GM23248 (cell line): Measurements from ENCODE around the gene MAGEB2. TPM values are rescaled to one million over a fixed set of nuclear protein-coding genes. Genes with fewer than 3 reads are reported as not detected.

Experiments used
- DNase-seq: peaks from one replicate; pipeline ENCODE4 v3.0.0-alpha.2; 2015
- H2AFZ ChIP-seq: fragments of 200-600 bp; sonication (generic); 2 replicates; pipeline ENCODE4 v1.6.1; 2016; ENCODE audit warnings: antibody characterized with exemption
- H3F3A ChIP-seq: fragments of 200-600 bp; sonication (generic); 2 replicates; pipeline ENCODE4 v1.6.1; 2016; ENCODE audit warnings: mild to moderate bottlenecking, antibody characterized with exemption, mixed run types; ENCODE audit not compliant: insufficient read depth
- H3K27ac ChIP-seq: fragments of 200-600 bp; sonication (generic); 2 replicates; pipeline ENCODE4 v1.5.1; 2016; ENCODE audit warnings: mild to moderate bottlenecking
- H3K27me3 ChIP-seq: fragments of 200-600 bp; sonication (generic); replicated peaks from 2 replicates; pipeline ENCODE4 v1.6.1; 2016; ENCODE audit warnings: mild to moderate bottlenecking; ENCODE audit not compliant: insufficient read depth
- H3K36me3 ChIP-seq: fragments of 200-600 bp; sonication (generic); 2 replicates; pipeline ENCODE4 v1.6.1; 2016; ENCODE audit warnings: low read depth, mild to moderate bottlenecking
- H3K4me1 ChIP-seq: fragments of 200-600 bp; sonication (generic); 2 replicates; pipeline ENCODE4 v1.6.1; 2016; ENCODE audit warnings: mild to moderate bottlenecking; ENCODE audit not compliant: insufficient read depth
- H3K4me2 ChIP-seq: fragments of 200-600 bp; sonication (generic); one replicate; pipeline ENCODE4 v1.6.1; 2016; ENCODE audit warnings: mild to moderate bottlenecking; ENCODE audit not compliant: unreplicated experiment
- H3K4me3 ChIP-seq: fragments of 200-600 bp; sonication (generic); 2 replicates; pipeline ENCODE4 v1.5.1; 2016; ENCODE audit warnings: mild to moderate bottlenecking
- H3K79me2 ChIP-seq: fragments of 200-600 bp; sonication (generic); 2 replicates; pipeline ENCODE4 v1.6.1; 2016; ENCODE audit warnings: mild to moderate bottlenecking; ENCODE audit not compliant: insufficient read depth
- H3K9ac ChIP-seq: fragments of 200-600 bp; sonication (generic); 2 replicates; pipeline ENCODE4 v1.6.1; 2016; ENCODE audit warnings: mild to moderate bottlenecking
- H3K9me2 ChIP-seq: fragments of 200-600 bp; sonication (generic); 2 replicates; pipeline ENCODE4 v1.6.1; 2016; ENCODE audit warnings: mixed run types, mild to moderate bottlenecking, moderate library complexity; ENCODE audit not compliant: insufficient read depth
- H3K9me3 ChIP-seq: fragments of 200-600 bp; sonication (generic); one replicate; pipeline ENCODE4 v1.6.1; 2017; ENCODE audit warnings: low read depth
- H4K20me1 ChIP-seq: fragments of 200-600 bp; sonication (generic); 2 replicates; pipeline ENCODE4 v1.6.0; 2016; ENCODE audit not compliant: insufficient read depth
- EZH2 ChIP-seq: fragments of 200-600 bp; sonication (generic); IDR thresholded peaks from 2 replicates; pipeline ENCODE4 v1.6.1; 2018; ENCODE audit warnings: antibody characterized with exemption, mild to moderate bottlenecking; ENCODE audit not compliant: insufficient read depth, poor library complexity, severe bottlenecking
- EZH2phosphoT487 ChIP-seq: fragments of 200-600 bp; sonication (generic); IDR thresholded peaks from 2 replicates; pipeline ENCODE4 v1.6.1; 2018; ENCODE audit warnings: antibody characterized with exemption, moderate library complexity, mild to moderate bottlenecking, low read depth; ENCODE audit not compliant: insufficient read depth
- WGBS, 2 experiments: methylation state at CpG; one replicate each; pipeline ENCODE4 v1.1.6; 2015 to 2017; ENCODE audit warnings: low lambda C conversion rate in 2 of 2, low coverage in 1 of 2; ENCODE audit errors: missing lambda C conversion rate in 2 of 2; 5-methylcytosine and 5-hydroxymethylcytosine counted together
- in situ Hi-C: fragments of 300-500 bp; cut with MboI; formaldehyde crosslinking; loops from 2 replicates; pipeline ENCODE4 v1.15.0; 2020
- polyA plus RNA-seq: library from polyadenylated mRNA; unstranded; fragments of >200 nt; fragmentation: Nextera tagmentation; extraction: Ambion mirVana; gene quantifications from 2 replicates; pipeline ENCODE4 v1.2.1, GENCODE V29; 2016
- total RNA-seq: library from RNA; depleted of rRNA; stranded (reverse); fragments of >200 nt; shearing (Covaris generic); gene quantifications from 2 replicates; pipeline ENCODE4 v1.2.3, GENCODE V29; 2014

MAGEB2 gene
- total and polyA plus RNA-seq, 2 experiments from 2014 or later: not detected

DNA sequence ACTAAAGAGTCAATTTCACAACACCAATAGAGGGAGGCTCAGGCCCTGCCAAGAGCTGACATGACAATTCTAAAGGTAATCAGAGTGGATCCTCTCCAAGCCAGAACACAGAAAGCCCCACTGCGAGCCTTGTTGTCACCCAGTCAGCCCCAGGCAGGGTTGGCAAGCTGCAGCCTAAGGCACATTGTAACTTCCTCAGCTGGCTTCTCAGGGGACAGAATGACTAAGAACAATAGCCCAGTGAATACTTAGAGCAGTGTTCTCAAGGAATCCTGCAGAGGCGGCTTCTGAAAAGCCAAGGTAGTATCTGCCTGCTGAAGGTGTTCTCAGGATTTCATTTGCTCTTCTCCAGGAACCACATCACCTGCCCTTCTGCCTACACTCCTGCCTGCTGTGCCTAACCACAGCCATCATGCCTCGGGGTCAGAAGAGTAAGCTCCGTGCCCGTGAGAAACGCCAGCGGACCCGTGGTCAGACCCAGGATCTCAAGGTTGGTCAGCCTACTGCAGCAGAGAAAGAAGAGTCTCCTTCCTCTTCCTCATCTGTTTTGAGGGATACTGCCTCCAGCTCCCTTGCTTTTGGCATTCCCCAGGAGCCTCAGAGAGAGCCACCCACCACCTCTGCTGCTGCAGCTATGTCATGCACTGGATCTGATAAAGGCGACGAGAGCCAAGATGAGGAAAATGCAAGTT is 26.5 kb downstream of the MAGEB2 start, which contains the start of gene MAGEB4:
TSS of gene MAGEB4 (plus strand) at position 277 of the 692 bp plus-strand sequence. CDS start at position 413, 136 bp downstream.
- Histone ChIP-seq H3F3A (no peaks in the 10 kb centered on the region), H3K36me3 (no peaks in the 10 kb centered on the region), H4K20me1 (no peaks in the 10 kb centered on the region), H3K27ac (no peak within 1 kb of the TSS), H3K4me1 (no peaks in the 10 kb centered on the region), H3K9ac (no peak within 1 kb of the TSS), H3K27me3 (no peaks in the 10 kb centered on the region), H3K79me2 (no peaks in the 10 kb centered on the region), H3K4me2 (no peak within 1 kb of the TSS), H3K4me3 (no peak within 1 kb of the TSS), H3K9me2 (no peaks in the 10 kb centered on the region), H3K9me3 (no peaks in the 10 kb centered on the region), H2AFZ (no peak within 1 kb of the TSS)
- no peak for TF ChIP-seq EZH2
- TF ChIP-seq EZH2phosphoT487: no peak
- DNase-seq: no peak
- 76% methylated on average over 9 to 10 of the region's 10 CpGs for WGBS, 2 experiments
- in situ Hi-C loops: no loop called here

DNA sequence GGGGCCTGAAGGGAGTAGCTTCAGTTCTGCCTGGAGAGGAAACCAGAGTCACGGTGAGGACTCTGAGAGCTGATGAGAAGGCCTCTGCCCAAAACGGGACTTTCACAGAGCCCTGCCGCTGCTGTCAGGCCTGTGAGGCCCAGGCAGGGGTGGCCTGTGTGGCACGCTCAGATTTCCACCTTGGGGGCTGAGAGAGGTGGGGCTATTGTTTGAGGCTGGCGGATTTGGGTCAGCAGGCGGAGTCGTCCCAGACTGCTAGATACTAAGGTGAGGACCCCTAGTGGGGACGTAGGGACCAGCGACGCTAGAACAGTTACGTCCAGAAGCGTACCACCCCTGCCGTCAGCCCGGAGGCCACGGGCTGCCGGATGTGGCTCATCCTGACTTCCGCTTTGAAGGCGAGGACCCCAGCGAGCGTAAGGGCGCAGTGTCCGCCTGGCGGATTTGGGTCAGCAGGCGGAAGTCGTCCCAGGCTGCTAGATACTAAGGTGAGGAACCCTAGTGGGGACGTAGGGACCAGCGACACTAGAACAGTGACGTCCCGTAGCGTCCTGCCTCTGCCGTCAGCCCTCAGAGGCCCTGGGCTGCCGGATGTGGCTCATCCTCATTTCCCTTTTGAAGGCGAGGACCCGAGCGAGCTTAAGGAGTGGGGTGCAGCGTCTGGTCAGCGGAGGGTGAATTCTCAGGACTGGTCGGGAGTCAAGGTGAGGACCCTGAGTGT is 31.6 kb downstream of the MAGEB2 start, which contains the start of gene MAGEB1:
TSS of gene MAGEB1 (plus strand) at position 378 of the 721 bp plus-strand sequence. CDS start 3,348 bp downstream, outside the sequence.
- Histone ChIP-seq H3K27me3 (no peaks in the 10 kb centered on the region), H3K4me1 (no peaks in the 10 kb centered on the region), H3K9me3 (no peaks in the 10 kb centered on the region), H3K4me2 (no peak within 1 kb of the TSS), H3K4me3 (no peak within 1 kb of the TSS), H3F3A (no peaks in the 10 kb centered on the region), H3K36me3 (no peaks in the 10 kb centered on the region), H3K79me2 (no peaks in the 10 kb centered on the region), H3K9ac (no peak within 1 kb of the TSS), H3K27ac (no peak within 1 kb of the TSS), H3K9me2 (no peaks in the 10 kb centered on the region), H2AFZ (no peak within 1 kb of the TSS), H4K20me1 (no peaks in the 10 kb centered on the region)
- TF ChIP-seq EZH2phosphoT487: no peak
- no peak for TF ChIP-seq EZH2
- in situ Hi-C loops: no loop called here
- 75 to 80% methylated on average over 27 to 29 of the region's 38 CpGs for WGBS, 2 experiments
- no peak for DNase-seq

DNA sequence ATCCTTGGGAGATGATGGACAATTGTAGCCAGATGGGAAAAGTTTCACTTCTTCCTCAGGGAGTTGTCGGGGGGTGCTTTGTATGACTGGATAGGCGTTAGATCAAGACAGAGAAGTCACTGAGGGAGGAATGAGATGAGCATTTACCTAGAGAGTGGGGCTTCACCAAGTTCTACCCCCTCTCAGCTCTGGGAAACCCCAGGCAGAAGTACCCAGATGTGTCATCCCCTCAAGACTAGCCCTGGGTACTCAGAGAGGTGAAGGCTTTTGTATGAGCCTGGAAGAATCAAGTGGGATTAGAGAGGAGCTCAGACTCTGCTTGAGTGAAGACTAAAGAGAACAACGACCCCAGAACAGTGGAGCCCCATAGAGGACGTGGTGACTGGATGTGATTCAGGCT is 33.5 kb downstream of the MAGEB2 start:
- H3K79me2 ChIP-seq: no peaks in the 10 kb centered on the region
- no peaks in the 10 kb centered on the region for H3F3A ChIP-seq
- no peak overlapping the region for H3K9ac ChIP-seq
- H3K4me1 ChIP-seq: no peaks in the 10 kb centered on the region
- no peaks in the 10 kb centered on the region for H3K9me2 ChIP-seq
- no peak for DNase-seq
- WGBS, 2 experiments: 24 to 34% methylated on average over 4 of the region's 4 CpGs
- TF ChIP-seq EZH2: no peak
- TF ChIP-seq EZH2phosphoT487: no peak
- no peak overlapping the region for H3K4me3 ChIP-seq
- H4K20me1 ChIP-seq: no peaks in the 10 kb centered on the region
- H2AFZ ChIP-seq: no peak overlapping the region
- no peaks in the 10 kb centered on the region for H3K36me3 ChIP-seq
- H3K27me3 ChIP-seq: no peaks in the 10 kb centered on the region
- H3K4me2 ChIP-seq: no peak overlapping the region
- in situ Hi-C loops: no loop called here
- no peak overlapping the region for H3K27ac ChIP-seq
- no peaks in the 10 kb centered on the region for H3K9me3 ChIP-seq

DNA sequence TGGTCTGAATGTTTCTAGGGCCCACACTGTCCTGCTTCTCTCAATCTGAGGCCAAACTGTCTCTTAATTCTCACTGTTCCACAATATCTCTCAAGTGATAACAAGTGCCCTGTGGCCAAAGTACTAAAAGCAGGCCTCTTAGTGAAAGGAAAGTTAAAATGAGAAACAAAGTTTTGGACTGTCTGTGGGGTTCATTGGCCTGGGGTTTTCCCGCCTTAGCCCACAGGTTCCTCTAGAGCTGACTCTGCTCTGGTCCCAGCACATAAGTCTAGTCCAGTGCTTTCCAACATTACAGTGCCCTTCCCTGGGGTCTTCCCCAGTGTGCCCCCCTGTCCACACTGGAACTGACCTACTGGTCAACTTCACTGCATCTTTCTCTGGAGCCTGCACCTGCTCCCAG is 37.9 kb downstream of the MAGEB2 start:
- Histone ChIP-seq H3K9ac (no peak overlapping the region), H3K4me1 (no peaks in the 10 kb centered on the region), H3K27me3 (no peaks in the 10 kb centered on the region), H3K4me3 (no peak overlapping the region), H4K20me1 (no peaks in the 10 kb centered on the region), H3K9me2 (no peaks in the 10 kb centered on the region), H3K36me3 (no peaks in the 10 kb centered on the region), H3F3A (no peaks in the 10 kb centered on the region), H3K27ac (no peak overlapping the region), H3K4me2 (no peak overlapping the region), H3K9me3 (no peaks in the 10 kb centered on the region), H3K79me2 (no peaks in the 10 kb centered on the region), H2AFZ (no peak overlapping the region)
- TF ChIP-seq EZH2phosphoT487 (no peak), EZH2 (no peak)
- in situ Hi-C loops: no loop called here
- WGBS, 2 experiments: 25% methylated on average over 1 of the region's 1 CpG; no CpG with 5 or more reads in 1 of the 2 experiments
- DNase-seq: no peak
